ENCODE measurements around the gene CCDC90B. TPM values are rescaled to one million over a fixed set of nuclear protein-coding genes. Genes with fewer than 3 reads are reported as not detected.
"Not testable (repeated sequence)": the region's sequence is repeated elsewhere in the genome, so short reads cannot be mapped to it uniquely, and the experiment has no call there.

CCDC90B gene
- total and polyA plus RNA-seq, 4 donors: 31.6 to 84.6 (median 36.8) TPM

GRCh38 chr11:83316143-83316896 lies 30.2 kb upstream of the CCDC90B start:
- H3K27ac ChIP-seq (ENCODE audit: low read depth in 1 of 2, low read length in 2 of 2); ATAC-seq (ENCODE audit: low FRiP score); H3K36me3 ChIP-seq (ENCODE audit: control insufficient read depth in 1 of 2, insufficient read depth in 2 of 2, low read length in 1 of 2); H3K27me3 ChIP-seq (ENCODE audit: control insufficient read depth in 1 of 2, insufficient read depth in 2 of 2, low read length in 1 of 2); intact Hi-C loops (cut with DNase I); H3K4me1 ChIP-seq (ENCODE audit: control insufficient read depth in 1 of 2, insufficient read depth in 2 of 2, low read length in 2 of 2); DNase-seq; H3K4me3 ChIP-seq (ENCODE audit: low read length in 2 of 2); H3K9me3 ChIP-seq (ENCODE audit: control insufficient read depth, low read length): not testable (repeated sequence)
- WGBS, 2 donors: 93 to 98% methylated on average over 15 to 59 of the region's 59 CpGs

DNA sequence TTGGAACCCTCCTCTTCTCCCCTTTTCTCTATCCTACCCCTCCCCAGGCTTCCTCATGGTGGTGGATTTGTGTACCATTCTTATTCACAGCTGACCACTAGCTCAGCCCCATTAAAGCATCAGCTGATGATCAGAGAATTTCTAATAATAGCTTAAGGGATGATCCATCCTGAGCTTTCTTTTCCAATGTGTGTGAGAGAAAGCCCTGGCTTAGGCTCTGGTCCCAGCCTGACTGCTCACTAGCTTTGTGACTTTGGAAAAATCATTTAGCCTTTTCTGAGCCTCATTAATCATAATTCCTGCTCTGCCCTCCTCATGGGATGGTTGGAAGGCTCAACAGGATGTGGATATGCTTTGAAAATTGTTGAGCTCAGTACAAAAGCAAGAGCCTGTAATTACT lies 26.3 kb upstream of the CCDC90B start:
- no peaks in the 10 kb centered on the region for H3K27me3 ChIP-seq (ENCODE audit: control insufficient read depth in 1 of 2, insufficient read depth in 2 of 2, low read length in 1 of 2)
- no peak for ATAC-seq (ENCODE audit: low FRiP score)
- DNase-seq: no peak
- no peaks in the 10 kb centered on the region for H3K4me1 ChIP-seq (ENCODE audit: control insufficient read depth in 1 of 2, insufficient read depth in 2 of 2, low read length in 2 of 2)
- H3K27ac ChIP-seq (ENCODE audit: low read depth in 1 of 2, low read length in 2 of 2): no peak overlapping the region
- no peaks in the 10 kb centered on the region for H3K36me3 ChIP-seq (ENCODE audit: control insufficient read depth in 1 of 2, insufficient read depth in 2 of 2, low read length in 1 of 2)
- intact Hi-C loops (cut with DNase I): no loop called here
- H3K4me3 ChIP-seq (ENCODE audit: low read length in 2 of 2): no peak overlapping the region
- no peaks in the 10 kb centered on the region for H3K9me3 ChIP-seq (ENCODE audit: control insufficient read depth, low read length)

GRCh38 chr11:83311701-83312100 lies 25.5 kb upstream of the CCDC90B start:
- intact Hi-C loops (cut with DNase I): no loop called here
- Histone ChIP-seq H3K36me3 (ENCODE audit: control insufficient read depth in 1 of 2, insufficient read depth in 2 of 2, low read length in 1 of 2) (no peaks in the 10 kb centered on the region), H3K4me1 (ENCODE audit: control insufficient read depth in 1 of 2, insufficient read depth in 2 of 2, low read length in 2 of 2) (no peaks in the 10 kb centered on the region), H3K4me3 (ENCODE audit: low read length in 2 of 2) (no peak overlapping the region), H3K9me3 (ENCODE audit: control insufficient read depth, low read length) (no peaks in the 10 kb centered on the region), H3K27ac (ENCODE audit: low read depth in 1 of 2, low read length in 2 of 2) (no peak overlapping the region), H3K27me3 (ENCODE audit: control insufficient read depth in 1 of 2, insufficient read depth in 2 of 2, low read length in 1 of 2) (no peaks in the 10 kb centered on the region)
- ATAC-seq (ENCODE audit: low FRiP score) (no peak), DNase-seq (no peak)
- whole genome bisulfite sequencing, 2 donors: 94 to 95% methylated on average over 2 of the region's 2 CpGs

GRCh38 chr11:83310718-83311117 lies 24.6 kb upstream of the CCDC90B start:
- Histone ChIP-seq H3K27ac (ENCODE audit: low read depth in 1 of 2, low read length in 2 of 2) (no peak overlapping the region), H3K4me1 (ENCODE audit: control insufficient read depth in 1 of 2, insufficient read depth in 2 of 2, low read length in 2 of 2) (no peaks in the 10 kb centered on the region), H3K4me3 (ENCODE audit: low read length in 2 of 2) (no peak overlapping the region), H3K27me3 (ENCODE audit: control insufficient read depth in 1 of 2, insufficient read depth in 2 of 2, low read length in 1 of 2) (no peaks in the 10 kb centered on the region), H3K9me3 (ENCODE audit: control insufficient read depth, low read length) (no peaks in the 10 kb centered on the region), H3K36me3 (ENCODE audit: control insufficient read depth in 1 of 2, insufficient read depth in 2 of 2, low read length in 1 of 2) (no peaks in the 10 kb centered on the region)
- no peak for DNase-seq
- intact Hi-C loops (cut with DNase I): no loop called here
- no peak for ATAC-seq (ENCODE audit: low FRiP score)

DNA sequence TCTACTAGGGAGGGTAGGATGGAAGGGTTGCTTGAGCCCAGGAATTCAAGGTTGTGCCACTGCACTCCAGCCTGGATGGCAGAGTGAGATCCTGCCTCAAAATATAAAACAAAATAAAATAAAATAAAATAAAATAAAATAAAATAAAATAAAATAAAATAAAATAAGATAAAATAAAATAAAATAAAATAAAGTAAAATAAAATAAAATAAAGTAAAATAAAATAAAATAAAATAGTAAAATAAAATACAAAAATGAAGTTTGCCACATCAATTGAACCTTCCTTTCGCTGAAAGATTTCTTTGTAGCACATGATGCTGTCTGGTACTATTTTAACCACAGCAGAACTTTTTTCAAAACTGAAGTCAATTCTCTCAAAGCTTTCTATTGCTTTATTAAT lies 22.4 kb upstream of the CCDC90B start:
- H3K36me3 ChIP-seq (ENCODE audit: control insufficient read depth in 1 of 2, insufficient read depth in 2 of 2, low read length in 1 of 2); H3K9me3 ChIP-seq (ENCODE audit: control insufficient read depth, low read length); intact Hi-C loops (cut with DNase I); H3K4me1 ChIP-seq (ENCODE audit: control insufficient read depth in 1 of 2, insufficient read depth in 2 of 2, low read length in 2 of 2); H3K4me3 ChIP-seq (ENCODE audit: low read length in 2 of 2); H3K27ac ChIP-seq (ENCODE audit: low read depth in 1 of 2, low read length in 2 of 2); ATAC-seq (ENCODE audit: low FRiP score); H3K27me3 ChIP-seq (ENCODE audit: control insufficient read depth in 1 of 2, insufficient read depth in 2 of 2, low read length in 1 of 2); DNase-seq: not testable (repeated sequence)
- 98% methylated on average over 1 of the region's 1 CpG for WGBS, 2 donors

GRCh38 chr11:83306200-83307080 lies 20.3 kb upstream of the CCDC90B start:
- H3K27me3 ChIP-seq (ENCODE audit: control insufficient read depth in 1 of 2, insufficient read depth in 2 of 2, low read length in 1 of 2): no peaks in the 10 kb centered on the region
- intact Hi-C loops (cut with DNase I): no loop called here
- ATAC-seq (ENCODE audit: low FRiP score): no peak
- H3K4me3 ChIP-seq (ENCODE audit: low read length in 2 of 2): no peak overlapping the region
- no peaks in the 10 kb centered on the region for H3K9me3 ChIP-seq (ENCODE audit: control insufficient read depth, low read length)
- H3K27ac ChIP-seq (ENCODE audit: low read depth in 1 of 2, low read length in 2 of 2): no peak overlapping the region
- WGBS, 2 donors: 84 to 90% methylated on average over 4 of the region's 4 CpGs
- no peaks in the 10 kb centered on the region for H3K4me1 ChIP-seq (ENCODE audit: control insufficient read depth in 1 of 2, insufficient read depth in 2 of 2, low read length in 2 of 2)
- DNase-seq: no peak
- H3K36me3 ChIP-seq (ENCODE audit: control insufficient read depth in 1 of 2, insufficient read depth in 2 of 2, low read length in 1 of 2): no peaks in the 10 kb centered on the region

- Histone ChIP-seq H3K4me3 (ENCODE audit: low read length in 2 of 2) (no peak overlapping the region), H3K9me3 (ENCODE audit: control insufficient read depth, low read length) (no peaks in the 10 kb centered on the region), H3K36me3 (ENCODE audit: control insufficient read depth in 1 of 2, insufficient read depth in 2 of 2, low read length in 1 of 2) (no peaks in the 10 kb centered on the region), H3K4me1 (ENCODE audit: control insufficient read depth in 1 of 2, insufficient read depth in 2 of 2, low read length in 2 of 2) (no peaks in the 10 kb centered on the region), H3K27me3 (ENCODE audit: control insufficient read depth in 1 of 2, insufficient read depth in 2 of 2, low read length in 1 of 2) (no peaks in the 10 kb centered on the region), H3K27ac (ENCODE audit: low read depth in 1 of 2, low read length in 2 of 2) (no peak overlapping the region)
- DNase-seq (no peak), ATAC-seq (ENCODE audit: low FRiP score) (no peak)
- intact Hi-C loops (cut with DNase I): no loop called here
- WGBS, 2 donors: 83 to 85% methylated on average over 4 of the region's 4 CpGs
Measured at GRCh38 chr11:83303316-83303715, 17.1 kb upstream of the CCDC90B start.

DNA sequence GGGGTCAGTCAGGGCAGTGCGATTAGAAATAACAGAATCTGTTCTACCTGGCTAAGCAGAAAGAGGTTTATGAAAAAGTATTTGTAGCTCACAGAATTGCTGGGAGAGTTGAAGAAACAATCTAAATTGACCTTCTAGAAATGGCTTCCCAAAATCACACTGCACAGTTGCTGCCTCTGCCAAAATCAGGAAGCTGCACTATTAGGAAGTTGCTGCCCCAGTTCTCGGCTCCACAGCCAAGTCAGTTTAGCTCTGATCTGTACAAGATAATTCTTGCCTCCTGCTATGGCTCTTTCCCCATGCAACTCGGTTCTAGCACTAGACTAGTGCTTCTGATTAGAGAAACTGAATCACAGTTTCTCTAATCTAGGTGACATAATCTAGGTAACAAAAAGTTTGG lies 16.0 kb upstream of the CCDC90B start:
- no peak overlapping the region for H3K4me3 ChIP-seq (ENCODE audit: low read length in 2 of 2)
- H3K27ac ChIP-seq (ENCODE audit: low read depth in 1 of 2, low read length in 2 of 2): no peak overlapping the region
- DNase-seq (no peak), ATAC-seq (ENCODE audit: low FRiP score) (no peak)
- intact Hi-C loops (cut with DNase I): no loop called here
- H3K4me1 ChIP-seq (ENCODE audit: control insufficient read depth in 1 of 2, insufficient read depth in 2 of 2, low read length in 2 of 2): no peaks in the 10 kb centered on the region
- H3K36me3 ChIP-seq (ENCODE audit: control insufficient read depth in 1 of 2, insufficient read depth in 2 of 2, low read length in 1 of 2): no peaks in the 10 kb centered on the region
- H3K27me3 ChIP-seq (ENCODE audit: control insufficient read depth in 1 of 2, insufficient read depth in 2 of 2, low read length in 1 of 2): no peaks in the 10 kb centered on the region
- 70 to 73% methylated on average over 3 of the region's 3 CpGs for WGBS, 2 donors
- no peaks in the 10 kb centered on the region for H3K9me3 ChIP-seq (ENCODE audit: control insufficient read depth, low read length)

- H3K27ac ChIP-seq (ENCODE audit: low read depth in 1 of 2, low read length in 2 of 2): no peak overlapping the region
- no peaks in the 10 kb centered on the region for H3K36me3 ChIP-seq (ENCODE audit: control insufficient read depth in 1 of 2, insufficient read depth in 2 of 2, low read length in 1 of 2)
- intact Hi-C loops (cut with DNase I): loop anchor here (5.0 to 10.0 kb wide), 2 partner anchors 518 to 575 kb away; no protein-coding TSS in a partner anchor
- H3K4me3 ChIP-seq (ENCODE audit: low read length in 2 of 2): no peak overlapping the region
- H3K9me3 ChIP-seq (ENCODE audit: control insufficient read depth, low read length): no peaks in the 10 kb centered on the region
- no peaks in the 10 kb centered on the region for H3K4me1 ChIP-seq (ENCODE audit: control insufficient read depth in 1 of 2, insufficient read depth in 2 of 2, low read length in 2 of 2)
- DNase-seq (no peak), ATAC-seq (ENCODE audit: low FRiP score) (no peak)
- 88% methylated on average over 6 of the region's 6 CpGs for WGBS, 2 donors
- H3K27me3 ChIP-seq (ENCODE audit: control insufficient read depth in 1 of 2, insufficient read depth in 2 of 2, low read length in 1 of 2): no peaks in the 10 kb centered on the region
Measured at GRCh38 chr11:83299681-83300080, 13.5 kb upstream of the CCDC90B start.
